ENCODE data around the gene TIGD6. TPM values are rescaled to one million over a fixed set of nuclear protein-coding genes. Genes with fewer than 3 reads are reported as not detected.

TIGD6 gene
- total and polyA plus RNA-seq, 2 of the 4 experiments (the other 2 are of a cell fraction) = 5.8 to 6.6 TPM

GRCh38 chr5:149946118-149946517, 54.3 kb downstream of the TIGD6 start:
- Histone ChIP-seq H3K9ac (ENCODE audit: low read depth, low read length) (no peak overlapping the region), H3K27me3 (ENCODE audit: control insufficient read depth, insufficient read depth, low read length) (peaks cover 30% of the 10 kb centered on the region), H3K4me2 (ENCODE audit: low read depth, low read length) (no peak overlapping the region), H2AFZ (replicated peaks; ENCODE audit: low read length, poor library complexity) (no peak overlapping the region), H2BK15ac (ENCODE audit: low read depth, low read length) (no peak overlapping the region), H3K9me1 (ENCODE audit: insufficient read depth, low read length) (no peaks in the 10 kb centered on the region), H4K20me1 (ENCODE audit: insufficient read depth, low read length) (no peaks in the 10 kb centered on the region), H3K36me3 (ENCODE audit: control insufficient read depth, insufficient read depth, low read length) (no peaks in the 10 kb centered on the region), H2BK5ac (ENCODE audit: low read depth, low read length, poor library complexity, severe bottlenecking) (no peak overlapping the region), H3K4me1 (ENCODE audit: control insufficient read depth, insufficient read depth, low read length) (no peaks in the 10 kb centered on the region), H3K79me1 (ENCODE audit: low read depth in 1 of 2, low read length in 2 of 2) (no peaks in the 10 kb centered on the region), H3K14ac (replicated peaks; ENCODE audit: low read depth, low read length) (no peak overlapping the region), H3K27ac (ENCODE audit: insufficient read depth, low read length) (no peak overlapping the region), H2BK120ac (ENCODE audit: low read depth, low read length) (no peak overlapping the region), H3K56ac (ENCODE audit: extremely low read depth, insufficient read depth, low read length) (no peak overlapping the region), H3K9me3 (ENCODE audit: control insufficient read depth, insufficient read depth, low read length) (no peaks in the 10 kb centered on the region), H2AK5ac (ENCODE audit: low read depth, low read length) (no peak overlapping the region), H4K5ac (ENCODE audit: low read depth, low read length) (no peak overlapping the region), H4K91ac (ENCODE audit: insufficient read depth, low read depth, low read length) (no peak overlapping the region), H4K8ac (ENCODE audit: low read depth in 2 of 2, low read length in 2 of 2) (no peak overlapping the region), H3K4me3 (ENCODE audit: insufficient read depth, low read depth, low read length) (no peak overlapping the region), H3K23ac (ENCODE audit: low read depth, low read length) (no peak overlapping the region), H3K18ac (ENCODE audit: low read depth, low read length) (no peak overlapping the region), H2AK9ac (replicated peaks; ENCODE audit: low read depth, low read length, poor library complexity) (no peak overlapping the region), H2BK20ac (ENCODE audit: low read depth, low read length) (no peak overlapping the region), H3K4ac (ENCODE audit: low read depth, low read length) (no peak overlapping the region)
- in situ Hi-C loops (cut with MboI; ENCODE audit: low sequenced_read_pairs) = no loop called here
- ATAC-seq (ENCODE audit: low read depth) (no peak), DNase-seq (no peak)
- 50% methylated on average over 1 of the region's 3 CpGs; no CpG with 5 or more reads in 1 of the 2 experiments for WGBS, 2 experiments (ENCODE audit: extremely low coverage in 2 of 2, insufficient read length in 1 of 2)
- dilution Hi-C loops (cut with HindIII; ENCODE audit: low sequenced_read_pairs, unreplicated experiment) = no loop called here
- no TSS peak for BruUV-seq (replicated peaks)
- TF ChIP-seq RCOR1 (IDR thresholded peaks at IDR 0.05; ENCODE audit: insufficient replicate concordance, low read length) (no peak), FOS (IDR thresholded peaks at IDR 0.05; ENCODE audit: low read depth, low read length) (no peak), MAZ (IDR thresholded peaks at IDR 0.05; ENCODE audit: borderline replicate concordance, low read depth, low read length) (no peak), USF2 (IDR thresholded peaks at IDR 0.05; ENCODE audit: low read depth, low read length) (no peak), RAD21 (IDR thresholded peaks at IDR 0.05; ENCODE audit: low read length) (no peak), CHD1 (IDR thresholded peaks at IDR 0.05; ENCODE audit: low read depth, low read length) (no peak)
- CTCF ChIA-PET = interaction anchor here (0.6 kb wide), 1 partner anchor 45 kb away, joined by 4 read pairs; no protein-coding TSS in a partner anchor
- POLR2A ChIA-PET (ENCODE audit: unreplicated experiment) = no interaction called here
- intact Hi-C loops (cut with micrococcal nuclease) = no loop called here
